ENCODE data around the gene CXCL11.
A peak's percentile ranks its signal among the peaks of the same experiment; 100 is the strongest.
"Not testable (repeated sequence)": the region's sequence is repeated elsewhere in the genome, so short reads cannot be mapped to it uniquely, and the experiment has no call there.

CXCL11 gene

GRCh38 chr4:76042241-76042998 is 6.5 kb upstream of the CXCL11 start:
- not testable (repeated sequence) for DNase-seq (ENCODE audit: low read depth)

DNA sequence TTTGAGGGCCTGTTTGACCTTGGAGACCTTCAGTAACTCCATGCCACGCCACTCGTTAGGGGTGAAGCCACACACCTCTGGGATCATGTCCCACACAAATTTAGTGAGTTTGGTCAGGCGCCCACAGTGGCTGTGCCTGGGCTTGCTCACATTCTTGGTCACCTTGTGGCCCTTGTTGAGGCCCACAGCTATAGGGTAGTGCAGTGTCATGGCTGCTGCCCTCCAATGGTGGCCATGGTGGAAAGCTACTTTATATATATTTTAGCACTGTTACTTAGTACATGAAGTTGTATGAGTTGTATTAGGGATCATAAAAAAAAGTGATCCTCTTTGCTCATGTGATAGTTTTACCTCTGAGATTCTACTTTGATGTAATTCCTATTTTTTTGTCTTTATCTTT is 985 bp upstream of the CXCL11 start:
- DNase-seq (ENCODE audit: low read depth), result no peak

GRCh38 chr4:76035141-76035540 is 729 bp downstream of the CXCL11 start:
- DNase-seq (ENCODE audit: low read depth), result no peak

DNA sequence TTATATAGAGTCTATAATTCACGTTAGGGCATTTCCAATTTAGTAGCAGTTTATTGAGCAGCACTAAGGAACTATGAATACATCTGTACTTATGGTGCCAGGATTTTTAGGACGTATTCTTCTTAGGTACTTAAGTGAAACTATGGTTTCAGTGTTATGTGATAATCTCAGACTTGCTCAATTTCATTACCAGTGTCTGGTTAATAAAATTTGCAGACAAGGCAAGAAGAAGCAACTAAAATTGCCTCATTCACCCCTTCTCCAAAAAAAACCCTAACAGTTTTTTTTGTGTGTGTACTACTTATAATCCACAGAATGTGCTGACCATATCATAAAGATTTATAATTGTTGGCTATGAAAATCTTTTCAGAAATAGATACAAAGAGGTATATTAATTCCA is 6.6 kb downstream of the CXCL11 start:
- no peak for DNase-seq (ENCODE audit: low read depth)

DNA sequence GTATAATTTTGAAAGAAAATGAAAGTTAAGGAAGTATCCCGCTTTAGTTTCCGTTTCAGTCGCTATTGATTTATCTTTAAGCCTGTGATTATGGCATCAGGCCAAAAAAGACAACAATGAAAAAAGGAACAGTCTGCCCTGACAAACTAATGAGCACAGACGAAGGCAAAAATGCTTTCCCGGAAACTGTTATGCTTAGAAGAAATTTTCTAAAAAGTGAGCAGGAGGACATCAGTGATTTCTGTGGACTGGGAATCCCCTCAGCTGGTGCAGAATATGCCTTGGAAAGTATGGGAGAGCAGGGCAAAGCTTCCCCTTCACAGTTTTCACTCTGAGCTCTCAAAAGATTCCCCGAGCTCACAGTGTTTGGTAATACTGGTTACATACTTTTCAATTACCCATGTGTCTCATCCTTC is 7.5 kb downstream of the CXCL11 start:
- DNase-seq (ENCODE audit: low read depth), result no peak

- no peak for DNase-seq (ENCODE audit: low read depth)
These were observed 11.8 kb downstream of the CXCL11 start for GRCh38 chr4:76024065-76024464.

DNA sequence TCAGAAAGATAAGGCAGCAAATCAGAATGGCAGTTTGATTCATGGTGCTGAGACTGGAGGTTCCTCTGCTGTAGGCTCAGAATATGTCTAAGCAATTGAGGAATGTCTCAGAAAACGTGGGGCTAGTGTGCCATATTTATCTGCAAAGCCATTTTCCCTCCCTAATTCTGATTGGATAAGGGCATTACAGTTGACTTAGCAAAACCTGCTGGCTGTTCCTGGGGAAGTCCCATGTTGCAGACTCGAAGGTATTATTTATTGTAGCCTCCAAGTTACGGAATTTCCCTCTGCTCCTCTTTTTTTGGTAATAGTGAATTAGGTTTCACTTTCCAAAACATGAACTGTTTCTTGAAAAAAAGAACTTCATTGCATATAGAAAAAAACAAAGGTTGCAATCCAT is 12.5 kb downstream of the CXCL11 start, which contains the start of gene CXCL10:
TSS of gene CXCL10 (minus strand) at position 109 of the 400 bp plus-strand sequence. CDS start at position 43, 66 bp downstream.
- DNase-seq (ENCODE audit: low read depth), result no peak

DNA sequence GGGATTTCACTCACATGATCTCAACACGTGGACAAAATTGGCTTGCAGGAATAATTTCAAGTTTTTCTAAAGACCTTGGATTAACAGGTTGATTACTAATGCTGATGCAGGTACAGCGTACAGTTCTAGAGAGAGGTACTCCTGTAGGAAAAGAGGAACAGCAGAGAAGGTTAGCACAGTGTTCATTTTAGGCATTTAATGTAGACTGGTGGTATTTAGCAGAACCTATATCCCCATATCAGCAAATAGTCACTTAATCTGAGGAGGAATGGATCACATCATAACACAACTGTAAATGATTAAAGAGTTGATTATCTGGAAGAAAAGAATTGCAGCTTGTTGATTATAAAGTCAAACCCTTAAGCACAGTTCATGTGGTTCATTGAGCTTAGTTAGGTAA is 13.2 kb downstream of the CXCL11 start:
- no peak for DNase-seq (ENCODE audit: low read depth)

GRCh38 chr4:76022031-76022430 is 13.8 kb downstream of the CXCL11 start:
- no peak for DNase-seq (ENCODE audit: low read depth)

GRCh38 chr4:76017056-76017686 is 18.7 kb downstream of the CXCL11 start:
- no peak for DNase-seq (ENCODE audit: low read depth)

DNA sequence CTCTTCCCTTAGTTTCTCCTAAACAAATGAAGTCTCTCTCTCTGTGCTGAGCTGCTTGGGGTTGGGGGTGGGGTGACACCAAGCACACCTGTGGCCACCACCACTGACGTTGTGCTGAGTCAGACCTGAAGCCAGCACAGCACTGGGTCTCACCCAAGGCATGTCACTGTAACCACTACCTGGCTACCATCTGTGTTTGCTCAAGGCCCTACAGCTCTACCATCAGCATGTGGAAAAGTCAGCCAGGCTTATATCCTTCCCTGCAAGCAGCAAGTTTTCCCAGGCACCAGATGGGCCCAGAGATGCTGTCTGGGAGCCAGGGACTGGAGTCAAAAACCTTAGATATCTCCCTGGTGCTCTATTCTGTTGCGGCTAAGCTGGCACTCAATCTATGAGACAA is 19.5 kb downstream of the CXCL11 start:
- DNase-seq (ENCODE audit: low read depth), result no peak

GRCh38 chr4:76013540-76013939 is 22.3 kb downstream of the CXCL11 start:
- DNase-seq (ENCODE audit: low read depth), result no peak

GRCh38 chr4:76012388-76012801 is 23.5 kb downstream of the CXCL11 start:
- DNase-seq (ENCODE audit: low read depth), result peak; percentile 21

DNA sequence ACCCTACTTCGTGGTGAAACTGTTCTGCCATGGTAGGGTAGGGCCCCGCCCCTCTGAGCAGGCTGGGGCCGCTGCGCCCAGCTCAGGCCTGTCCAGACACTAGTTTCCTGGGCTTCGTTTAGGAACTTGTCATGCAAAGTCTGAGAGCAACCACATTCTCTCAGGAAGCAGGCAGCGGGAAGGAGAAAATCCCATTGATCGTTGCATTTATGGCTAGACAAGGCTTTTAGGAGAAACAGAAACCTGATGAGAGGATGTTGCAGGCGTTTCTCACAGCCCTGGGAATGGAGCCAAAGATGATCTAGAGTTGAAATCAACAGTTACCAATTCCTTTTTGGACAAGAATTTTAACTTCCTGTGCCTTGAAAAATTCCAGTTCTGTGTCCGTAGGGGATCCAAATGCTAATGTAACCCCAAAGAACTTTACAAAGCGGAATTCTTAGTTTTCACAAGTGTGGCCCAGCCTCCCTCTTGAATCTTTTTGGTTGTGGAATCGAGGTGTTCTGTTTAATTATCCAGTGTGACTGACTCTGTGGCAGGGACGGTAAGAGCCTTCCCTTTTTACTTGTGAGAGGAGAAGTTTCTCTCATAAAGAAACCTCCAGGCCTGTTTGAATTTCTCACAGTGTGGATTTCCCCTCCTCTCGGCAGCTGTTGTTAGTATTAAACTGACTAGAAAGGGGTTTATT is 24.0 kb downstream of the CXCL11 start:
- DNase-seq (ENCODE audit: low read depth), result peak; percentile 45

- DNase-seq (ENCODE audit: low read depth), result no peak
These were observed 24.7 kb downstream of the CXCL11 start for GRCh38 chr4:76011018-76011670.

DNA sequence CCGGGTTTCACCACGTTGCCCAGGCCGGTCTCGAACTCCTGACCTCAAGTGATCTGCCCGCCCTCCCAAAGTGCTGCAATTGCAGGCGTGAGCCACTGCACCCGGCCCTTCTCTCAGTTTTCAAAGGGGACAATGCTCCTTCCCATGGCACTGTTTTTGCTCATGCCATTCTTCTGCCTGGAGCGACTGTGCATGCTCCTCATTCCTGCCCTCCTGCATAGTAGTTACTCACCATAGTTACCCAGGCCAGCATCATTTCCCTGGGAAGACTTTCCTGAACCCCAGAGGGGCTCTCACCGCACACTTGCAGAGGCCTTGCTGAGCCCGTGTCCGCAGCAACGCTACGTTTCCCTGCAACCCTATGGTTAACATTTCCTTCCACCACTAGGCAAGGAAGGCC is 25.3 kb downstream of the CXCL11 start:
- DNase-seq (ENCODE audit: low read depth), result no peak

GRCh38 chr4:76009311-76009710 is 26.6 kb downstream of the CXCL11 start:
- DNase-seq (ENCODE audit: low read depth), result no peak

GRCh38 chr4:76007089-76007862 is 28.6 kb downstream of the CXCL11 start, which contains the start of gene CXCL9:
CXCL9 (minus strand) TSS chr4:76007509; CDS start chr4:76007449, 60 bp downstream.
- DNase-seq (ENCODE audit: low read depth), result no peak

GRCh38 chr4:76003620-76004019 is 32.2 kb downstream of the CXCL11 start:
- no peak for DNase-seq (ENCODE audit: low read depth)

GRCh38 chr4:76003035-76003434 is 32.8 kb downstream of the CXCL11 start:
- DNase-seq (ENCODE audit: low read depth), result no peak

DNA sequence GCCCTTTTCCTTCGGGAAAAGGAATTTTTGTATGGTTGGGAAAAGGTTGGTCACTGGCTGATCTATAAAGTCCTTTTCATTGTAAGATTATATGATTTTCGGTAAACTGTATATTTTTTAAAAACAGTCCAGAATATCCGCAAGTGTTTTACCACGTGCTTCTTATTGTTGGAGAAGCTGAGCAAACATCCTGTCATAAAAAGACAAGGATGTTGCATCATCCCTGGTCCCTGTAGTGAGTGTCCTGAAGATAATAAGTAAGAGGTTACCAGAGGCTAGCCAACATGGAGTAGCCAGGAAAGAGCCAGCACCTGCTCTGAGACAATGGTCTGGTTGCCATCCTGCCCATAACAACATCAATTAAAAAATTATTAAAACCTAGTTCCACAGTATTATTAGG is 33.7 kb downstream of the CXCL11 start:
- no peak for DNase-seq (ENCODE audit: low read depth)

DNA sequence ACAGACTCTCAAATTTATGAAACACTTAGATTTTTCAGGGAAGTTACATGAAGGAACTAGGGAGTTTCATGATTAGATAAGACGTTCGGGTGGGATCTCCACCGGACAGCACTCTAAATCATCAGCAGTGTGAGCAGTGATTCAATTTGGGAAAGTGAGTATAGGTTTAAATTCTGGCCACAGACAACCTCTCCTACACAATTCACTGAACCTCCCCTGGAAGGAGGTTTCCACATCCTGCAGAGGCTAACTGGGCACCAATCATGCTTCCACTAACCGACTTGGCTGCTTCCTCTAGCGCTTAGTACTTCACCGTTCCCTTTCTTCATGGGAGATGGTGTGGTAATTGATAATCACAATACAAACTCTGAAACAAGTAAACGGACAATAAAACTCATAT is 34.2 kb downstream of the CXCL11 start:
- DNase-seq (ENCODE audit: low read depth), result no peak
